PC-3 (cell line): Measurements from ENCODE around the gene ING2. TPM values are rescaled to one million over a fixed set of nuclear protein-coding genes. Genes with fewer than 3 reads are reported as not detected.

Source experiments
- ATAC-seq: fragments of 200-7000 bp; cut with Tn5 transposase; 2 replicates; pipeline ENCODE4 v1.9.1; 2020; ENCODE audit warnings: mild to moderate bottlenecking, moderate library complexity
- BruUV-seq: library from RNA; stranded (reverse); fragments of 400-500 nt; replicated peaks from 2 replicates; lab custom pipeline; 2021; lab: Mats Ljungman, UMichigan
- CTCF ChIA-PET: fragments of 300-600 bp; sonication (Branson Sonifier 250); formaldehyde crosslinking; loops from one replicate; lab custom pipeline; 2022; ENCODE audit warnings: antibody characterized with exemption; lab: Charles Lee
- POLR2A ChIA-PET: fragments of 300-600 bp; sonication (Branson Sonifier 250); formaldehyde crosslinking; loops from one replicate; lab custom pipeline; 2022; ENCODE audit warnings: antibody characterized with exemption; ENCODE audit not compliant: unreplicated experiment; lab: Charles Lee
- DNase-seq: peaks from one replicate; pipeline ENCODE4 v3.0.0-alpha.2; 2015
- H2AFZ ChIP-seq: fragments of 300-600 bp; sonication (generic); 2 replicates; pipeline ENCODE4 v1.6.0; 2016; ENCODE audit warnings: antibody characterized with exemption, low read length
- H3F3A ChIP-seq: fragments of 300-600 bp; sonication (generic); one replicate; pipeline ENCODE4 v1.6.0; 2017; ENCODE audit warnings: antibody characterized with exemption, low read length, control low read depth, mild to moderate bottlenecking; ENCODE audit not compliant: unreplicated experiment
- H3K27ac ChIP-seq: fragments of 300-600 bp; sonication (generic); 2 replicates; pipeline ENCODE4 v1.5.1; 2016; ENCODE audit warnings: mild to moderate bottlenecking, low read length
- H3K27me3 ChIP-seq: fragments of 300-600 bp; sonication (generic); 2 replicates; pipeline ENCODE4 v1.6.1; 2016; ENCODE audit warnings: low read length, mixed read lengths
- H3K36me3 ChIP-seq: fragments of 300-600 bp; sonication (generic); 2 replicates; pipeline ENCODE4 v1.6.1; 2016; ENCODE audit warnings: low read depth, mixed run types, low read length, mixed read lengths
- H3K4me1 ChIP-seq: fragments of 300-600 bp; sonication (generic); 2 replicates; pipeline ENCODE4 v1.5.1; 2016; ENCODE audit warnings: low read length; ENCODE audit not compliant: insufficient read depth
- H3K4me2 ChIP-seq: fragments of 300-600 bp; sonication (generic); 2 replicates; pipeline ENCODE4 v1.6.0; 2016; ENCODE audit warnings: low read length
- H3K4me3 ChIP-seq: fragments of 300-600 bp; sonication (generic); 2 replicates; pipeline ENCODE4 v1.5.1; 2016; ENCODE audit warnings: mild to moderate bottlenecking, low read length, mixed read lengths
- H3K79me2 ChIP-seq: fragments of 300-600 bp; sonication (generic); 2 replicates; pipeline ENCODE4 v1.6.1; 2017; ENCODE audit warnings: low read length, mixed read lengths
- H3K9ac ChIP-seq: fragments of 300-600 bp; sonication (generic); 2 replicates; pipeline ENCODE4 v1.6.0; 2016; ENCODE audit warnings: mild to moderate bottlenecking, low read length
- H3K9me2 ChIP-seq: fragments of 300-600 bp; sonication (generic); replicated peaks from 2 replicates; pipeline ENCODE4 v1.6.1; 2016; ENCODE audit warnings: mixed run types, low read length, mixed read lengths
- H3K9me3 ChIP-seq: fragments of 300-600 bp; sonication (generic); 2 replicates; pipeline ENCODE4 v1.6.1; 2016; ENCODE audit warnings: low read length, mixed read lengths
- H4K20me1 ChIP-seq: fragments of 300-600 bp; sonication (generic); 2 replicates; pipeline ENCODE4 v1.6.1; 2016; ENCODE audit warnings: low read length, mixed read lengths
- EZH2 ChIP-seq: fragments of 300-600 bp; sonication (generic); IDR thresholded peaks from one replicate; pipeline ENCODE4 v1.6.1; 2017; ENCODE audit warnings: antibody characterized with exemption, mild to moderate bottlenecking, low read length; ENCODE audit not compliant: unreplicated experiment
- EZH2phosphoT487 ChIP-seq: fragments of 300-600 bp; sonication (generic); IDR thresholded peaks from 2 replicates; pipeline ENCODE4 v1.6.1; 2018; ENCODE audit warnings: mild to moderate bottlenecking, antibody characterized with exemption, low read length, borderline replicate concordance
- intact Hi-C: fragments of 100-400 bp; cut with micrococcal nuclease; formaldehyde crosslinking; loops from 2 replicates; pipeline ENCODE4 v1.9.0; 2023
- total RNA-seq: library from RNA; depleted of rRNA; stranded (reverse); fragments of >200 nt; gene quantifications from 2 replicates; pipeline ENCODE4 v1.2.3, GENCODE V29; 2014
- TF ChIP-seq, protein P1 (sequence below): fragments of 300-600 bp; sonication (generic); conservative IDR thresholded peaks from 2 replicates; pipeline ENCODE4 v1.5.1; 2017; ENCODE audit warnings: antibody characterized with exemption, low read depth, mild to moderate bottlenecking, low read length

Gene ING2
- total RNA-seq, 1 experiment from 2014 or later, result 17.3 TPM

DNA sequence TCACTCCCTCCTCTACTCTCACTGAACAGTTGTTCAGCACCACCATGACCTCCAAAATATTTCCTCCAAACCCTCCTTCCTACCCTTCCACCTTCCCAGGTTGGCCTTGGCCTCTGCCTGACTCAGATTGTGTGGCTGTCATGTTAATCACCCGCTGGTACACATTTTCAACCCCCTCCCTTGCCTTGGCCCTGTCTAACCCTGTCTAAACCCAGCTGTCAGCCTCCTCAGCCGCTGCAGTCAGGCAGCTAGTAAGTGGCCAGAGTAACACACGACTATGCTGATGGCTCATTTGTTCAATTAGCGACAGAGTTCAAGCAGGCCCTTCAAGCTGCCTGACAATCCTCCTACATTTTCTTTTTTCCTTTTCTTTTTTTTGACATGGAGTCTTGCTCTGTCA, 18.0 kb downstream of the ING2 start:
- Histone ChIP-seq H2AFZ (no peak overlapping the region), H3K9me3 (no peaks in the 10 kb centered on the region), H3K79me2 (no peaks in the 10 kb centered on the region), H3K4me1 (no peaks in the 10 kb centered on the region), H3F3A (no peaks in the 10 kb centered on the region), H3K27me3 (no peaks in the 10 kb centered on the region), H3K9me2 (no peaks in the 10 kb centered on the region), H3K4me2 (no peak overlapping the region), H3K9ac (no peak overlapping the region), H3K27ac (no peak overlapping the region), H4K20me1 (no peaks in the 10 kb centered on the region), H3K36me3 (no peaks in the 10 kb centered on the region), H3K4me3 (no peak overlapping the region)
- ChIA-PET CTCF (no interaction called here), POLR2A (interaction anchor here (0.6 kb wide), 1 partner anchor 67 kb away, joined by 4 read pairs; no protein-coding TSS in a partner anchor)
- ATAC-seq, result no peak
- BruUV-seq, result no TSS peak
- DNase-seq, result no peak
- TF ChIP-seq, protein P1, sequence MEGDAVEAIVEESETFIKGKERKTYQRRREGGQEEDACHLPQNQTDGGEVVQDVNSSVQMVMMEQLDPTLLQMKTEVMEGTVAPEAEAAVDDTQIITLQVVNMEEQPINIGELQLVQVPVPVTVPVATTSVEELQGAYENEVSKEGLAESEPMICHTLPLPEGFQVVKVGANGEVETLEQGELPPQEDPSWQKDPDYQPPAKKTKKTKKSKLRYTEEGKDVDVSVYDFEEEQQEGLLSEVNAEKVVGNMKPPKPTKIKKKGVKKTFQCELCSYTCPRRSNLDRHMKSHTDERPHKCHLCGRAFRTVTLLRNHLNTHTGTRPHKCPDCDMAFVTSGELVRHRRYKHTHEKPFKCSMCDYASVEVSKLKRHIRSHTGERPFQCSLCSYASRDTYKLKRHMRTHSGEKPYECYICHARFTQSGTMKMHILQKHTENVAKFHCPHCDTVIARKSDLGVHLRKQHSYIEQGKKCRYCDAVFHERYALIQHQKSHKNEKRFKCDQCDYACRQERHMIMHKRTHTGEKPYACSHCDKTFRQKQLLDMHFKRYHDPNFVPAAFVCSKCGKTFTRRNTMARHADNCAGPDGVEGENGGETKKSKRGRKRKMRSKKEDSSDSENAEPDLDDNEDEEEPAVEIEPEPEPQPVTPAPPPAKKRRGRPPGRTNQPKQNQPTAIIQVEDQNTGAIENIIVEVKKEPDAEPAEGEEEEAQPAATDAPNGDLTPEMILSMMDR, result no peak
- TF ChIP-seq EZH2 (no peak), EZH2phosphoT487 (no peak)
- intact Hi-C loops, result no loop called here

DNA sequence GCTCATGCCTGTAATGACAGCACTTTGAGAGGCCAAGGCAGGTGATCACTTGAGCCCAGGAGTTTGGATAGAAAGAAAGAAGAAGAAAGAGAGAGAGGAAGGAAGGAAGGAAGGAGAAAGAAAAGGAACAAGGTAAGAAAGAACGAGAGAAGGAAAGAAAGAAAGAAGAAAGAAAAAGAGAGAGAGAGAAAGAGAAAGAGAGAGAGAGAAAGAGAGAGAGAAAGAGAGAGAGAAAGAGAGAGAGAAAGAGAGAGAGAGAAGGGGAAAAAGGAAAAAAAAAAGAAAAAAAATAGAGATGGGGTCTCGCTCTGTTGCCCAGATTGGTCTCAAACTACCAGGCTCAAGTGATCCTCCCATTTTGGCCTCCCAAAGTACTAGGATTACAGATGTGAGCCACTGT, 22.5 kb downstream of the ING2 start:
- H3K4me2 ChIP-seq, result no peak overlapping the region

DNA sequence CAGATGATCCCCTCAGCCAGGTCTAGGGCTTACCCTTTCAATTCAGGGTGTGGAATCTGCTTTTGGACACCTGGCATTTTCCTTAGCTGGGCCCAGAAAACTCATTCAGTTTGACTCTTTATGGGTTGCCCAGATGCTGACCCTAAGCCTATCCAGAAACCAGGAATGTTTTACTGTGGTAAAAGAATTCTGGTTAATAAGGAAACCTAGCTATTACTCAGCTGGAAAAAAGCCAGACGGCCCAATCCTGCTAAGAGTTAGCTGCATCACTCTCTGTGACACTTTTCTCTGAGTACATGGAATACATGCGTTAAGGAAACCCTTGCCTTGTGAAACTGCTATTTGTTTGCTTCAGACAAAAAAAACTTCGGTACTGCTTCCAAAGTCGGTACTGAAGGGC, 28.0 kb downstream of the ING2 start:
- Histone ChIP-seq H3K79me2 (no peaks in the 10 kb centered on the region), H3K27me3 (no peaks in the 10 kb centered on the region), H3K4me3 (no peak overlapping the region), H3K36me3 (no peaks in the 10 kb centered on the region), H3K4me1 (peaks cover 9% of the 10 kb centered on the region; the same call in 1 of the 2 replicates), H3K27ac (no peak overlapping the region), H3K9me3 (no peaks in the 10 kb centered on the region), H3K4me2 (no peak overlapping the region; the same call in 1 of the 2 replicates), H4K20me1 (no peaks in the 10 kb centered on the region), H3F3A (no peaks in the 10 kb centered on the region), H3K9me2 (no peaks in the 10 kb centered on the region), H2AFZ (no peak overlapping the region), H3K9ac (no peak overlapping the region)
- BruUV-seq, result no TSS peak
- TF ChIP-seq, protein P1, result no peak
- no peak for TF ChIP-seq EZH2phosphoT487
- no peak for TF ChIP-seq EZH2
- peak; percentile 81 for ATAC-seq
- intact Hi-C loops, result no loop called here
- peak; percentile 80 for DNase-seq
- CTCF ChIA-PET, result no interaction called here
- POLR2A ChIA-PET, result interaction anchor here (0.6 kb wide), 1 partner anchor 942 kb away, joined by 3 read pairs; no protein-coding TSS in a partner anchor

More for the DNA sequence above, 22.5 kb downstream of the ING2 start:
- Histone ChIP-seq H3K27me3 (no peaks in the 10 kb centered on the region), H3K27ac (no peak overlapping the region), H3K9me2 (no peaks in the 10 kb centered on the region), H2AFZ (no peak overlapping the region), H3K36me3 (no peaks in the 10 kb centered on the region), H3K9ac (no peak overlapping the region), H3K4me1 (0 out of 2 replicates have a peak, but pooled peaks cover under 1% of the 10 kb centered on the region), H3K79me2 (no peaks in the 10 kb centered on the region), H4K20me1 (no peaks in the 10 kb centered on the region), H3K9me3 (no peaks in the 10 kb centered on the region), H3K4me3 (no peak overlapping the region), H3F3A (no peaks in the 10 kb centered on the region)
- TF ChIP-seq, protein P1, result no peak
- TF ChIP-seq EZH2phosphoT487 (no peak), EZH2 (no peak)
- intact Hi-C loops, result no loop called here
- no TSS peak for BruUV-seq
- ChIA-PET CTCF (no interaction called here), POLR2A (no interaction called here)
- DNase-seq (no peak), ATAC-seq (no peak)
